GM19455 (cell line): ENCODE measurements around the gene KICS2.

Source experiments
- ATAC-seq: cut with Tn5 transposase; IDR thresholded peaks from one replicate; pipeline ENCODE4 v1.9.1; 2021; ENCODE audit not compliant: unreplicated experiment

The KICS2 gene

GRCh38 chr12:64222009-64222765, at the start of gene KICS2:
KICS2 (minus strand) TSS chr12:64222296; CDS start chr12:64222237, 59 bp downstream.
- peak; percentile 94 for ATAC-seq

- ATAC-seq, result no peak
These were observed 48.3 kb upstream of the KICS2 start for GRCh38 chr12:64270411-64270810.

GRCh38 chr12:64269161-64269560, 47.1 kb upstream of the KICS2 start:
- ATAC-seq, result no peak

GRCh38 chr12:64268409-64268808, 46.3 kb upstream of the KICS2 start:
- no peak for ATAC-seq

DNA sequence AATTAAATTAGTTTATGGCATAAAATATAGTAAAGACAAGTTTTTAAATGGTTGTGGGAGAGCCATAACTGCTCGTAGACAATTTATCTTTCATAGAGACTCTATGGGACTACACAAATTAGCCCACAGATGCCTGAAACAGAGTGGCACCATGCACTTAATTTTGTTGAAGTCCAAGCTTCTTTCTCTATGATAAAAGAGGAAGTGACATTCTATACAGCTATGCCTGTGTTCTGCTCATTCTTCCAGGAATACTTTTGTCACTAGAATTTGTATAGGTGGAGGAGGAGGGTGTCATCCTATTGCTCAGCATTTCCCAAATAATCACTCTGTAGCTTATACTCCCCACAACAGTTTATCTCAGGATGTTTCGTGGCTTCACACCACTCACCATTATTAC, 43.7 kb upstream of the KICS2 start:
- ATAC-seq, result no peak

DNA sequence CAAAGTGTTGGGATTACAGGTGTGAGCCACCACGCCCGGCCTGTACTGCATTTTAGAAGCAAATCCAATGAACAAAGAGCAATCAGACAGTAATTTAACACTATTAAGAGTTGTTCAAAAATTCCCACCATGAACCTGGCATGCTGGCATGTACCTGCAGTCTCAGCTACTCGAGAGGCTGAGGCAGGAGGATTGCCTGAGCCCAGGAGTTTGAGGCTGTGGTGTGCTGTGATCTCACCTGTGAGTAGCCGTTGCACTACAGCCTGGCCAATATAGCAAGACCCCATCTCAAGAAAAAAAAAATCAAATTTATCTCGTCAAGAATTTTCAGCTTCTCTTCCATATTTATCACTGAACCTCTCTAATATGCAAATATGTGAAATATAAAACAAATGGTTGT, 39.7 kb upstream of the KICS2 start:
- no peak for ATAC-seq

GRCh38 chr12:64258576-64258975, 36.5 kb upstream of the KICS2 start:
- ATAC-seq, result no peak

DNA sequence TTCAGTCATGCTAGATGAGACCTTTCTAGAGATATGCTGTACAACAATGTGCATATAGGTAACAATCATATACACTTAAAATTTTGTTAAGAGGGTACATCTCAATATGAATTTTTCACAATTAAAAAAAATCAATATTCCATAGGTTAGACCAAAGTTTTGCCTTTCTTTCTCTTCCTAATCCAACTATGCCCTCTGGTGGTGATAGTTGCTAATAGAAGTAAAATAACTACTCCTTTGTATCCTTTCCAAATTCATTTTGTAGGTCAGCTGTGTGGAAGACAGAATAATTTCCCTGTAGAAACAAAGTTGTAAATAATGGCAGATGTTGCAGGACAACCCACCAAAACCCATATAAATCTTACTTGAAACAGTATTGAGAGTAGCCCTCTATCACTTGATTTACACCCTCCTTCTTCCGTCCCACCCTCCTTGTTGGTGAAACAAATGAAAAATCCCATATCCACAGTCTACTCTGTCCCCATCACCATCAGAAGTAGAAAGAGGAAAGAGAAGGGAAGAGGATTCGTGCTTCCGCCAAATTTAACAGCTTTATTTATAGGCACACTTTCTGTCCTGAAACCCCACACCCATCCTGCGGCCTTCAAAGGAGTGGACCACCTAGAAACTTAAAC, 34.2 kb upstream of the KICS2 start:
- no peak for ATAC-seq

DNA sequence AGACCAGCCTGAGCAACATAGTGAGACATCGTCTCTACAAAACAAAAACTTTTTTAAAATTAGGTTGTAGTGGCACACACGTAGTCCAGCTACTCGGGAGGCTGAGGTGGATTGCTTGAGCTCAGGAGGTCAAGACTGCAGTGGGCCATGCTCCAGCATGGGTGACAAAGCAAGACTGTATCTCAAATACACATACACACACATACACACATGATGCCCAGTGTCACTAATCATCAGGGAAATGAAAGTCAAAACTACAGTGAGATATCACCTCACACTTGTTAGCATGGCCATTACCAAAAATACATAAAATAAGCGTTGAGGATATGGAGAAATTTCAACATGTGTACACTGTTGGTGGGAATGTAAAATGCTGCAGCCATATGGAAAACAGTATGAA, 33.2 kb upstream of the KICS2 start:
- no peak for ATAC-seq

- no peak for ATAC-seq
These were observed 31.3 kb upstream of the KICS2 start for GRCh38 chr12:64253356-64253755.

- no peak for ATAC-seq
These were observed 30.6 kb upstream of the KICS2 start for GRCh38 chr12:64252681-64253080.

- no peak for ATAC-seq
These were observed 21.7 kb upstream of the KICS2 start for GRCh38 chr12:64243809-64244208.

- ATAC-seq, result no peak
These were observed 18.7 kb upstream of the KICS2 start for GRCh38 chr12:64240781-64241180.

GRCh38 chr12:64237382-64237781, 15.3 kb upstream of the KICS2 start:
- ATAC-seq, result no peak

DNA sequence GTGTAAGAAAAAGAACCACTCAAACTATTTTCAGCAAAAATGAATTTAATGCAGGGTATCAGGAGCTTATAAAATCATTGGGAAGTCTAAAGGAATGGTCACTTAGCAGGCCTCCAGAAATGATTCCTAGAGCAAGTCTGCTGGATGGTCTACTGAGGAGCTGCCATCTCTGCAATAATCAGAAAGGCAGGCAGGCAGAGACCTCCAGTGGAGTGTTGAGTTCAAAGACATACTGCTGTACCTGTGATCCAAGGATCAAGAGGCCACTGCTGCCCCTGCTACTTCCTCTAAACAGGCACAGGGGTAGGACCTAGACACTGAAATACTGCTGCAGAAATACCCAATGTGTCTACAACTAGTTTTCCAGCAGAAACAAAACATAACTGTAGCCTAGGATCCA, 14.5 kb upstream of the KICS2 start:
- ATAC-seq, result no peak

- ATAC-seq, result no peak
These were observed 10.1 kb upstream of the KICS2 start for GRCh38 chr12:64232196-64232595.

DNA sequence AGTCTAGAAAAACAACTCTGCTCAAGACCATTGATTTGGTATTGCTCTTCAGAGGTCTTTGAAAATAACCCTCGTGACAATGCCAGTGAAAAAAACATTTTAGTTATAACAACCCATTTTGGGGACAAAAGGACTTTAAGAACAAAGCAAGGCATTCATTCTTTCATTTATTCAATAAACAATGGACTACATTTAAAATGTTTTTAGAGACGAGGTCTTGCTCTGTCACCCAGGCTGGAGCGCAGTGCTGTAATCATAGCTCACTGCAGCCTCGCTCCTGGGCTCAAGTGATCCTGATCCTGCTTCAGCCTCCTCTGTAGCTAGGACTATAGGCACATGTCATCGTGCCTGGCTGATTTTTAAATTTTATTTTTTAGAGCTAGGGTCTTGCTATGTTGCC, 7.7 kb upstream of the KICS2 start:
- no peak for ATAC-seq

GRCh38 chr12:64229240-64229639, 7.1 kb upstream of the KICS2 start:
- no peak for ATAC-seq

DNA sequence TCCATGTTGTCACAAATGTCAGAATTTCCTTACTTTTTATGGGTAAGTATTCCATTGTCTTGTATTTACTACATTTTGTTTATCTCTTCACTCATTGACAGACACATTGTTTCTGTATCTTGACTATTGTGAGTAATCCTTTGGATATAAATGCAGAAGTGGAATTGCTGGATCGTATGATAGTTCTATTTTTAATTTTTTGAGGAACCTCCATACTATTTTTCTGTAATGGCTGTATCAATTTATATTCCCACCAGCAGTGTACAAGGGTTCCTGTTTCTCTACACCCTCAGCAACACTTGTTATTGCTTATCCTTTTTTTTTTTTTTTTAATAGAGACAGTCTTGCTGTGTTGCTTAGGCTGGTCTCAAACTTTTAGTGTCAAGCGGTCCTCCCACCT, 3.5 kb upstream of the KICS2 start:
- ATAC-seq, result no peak

DNA sequence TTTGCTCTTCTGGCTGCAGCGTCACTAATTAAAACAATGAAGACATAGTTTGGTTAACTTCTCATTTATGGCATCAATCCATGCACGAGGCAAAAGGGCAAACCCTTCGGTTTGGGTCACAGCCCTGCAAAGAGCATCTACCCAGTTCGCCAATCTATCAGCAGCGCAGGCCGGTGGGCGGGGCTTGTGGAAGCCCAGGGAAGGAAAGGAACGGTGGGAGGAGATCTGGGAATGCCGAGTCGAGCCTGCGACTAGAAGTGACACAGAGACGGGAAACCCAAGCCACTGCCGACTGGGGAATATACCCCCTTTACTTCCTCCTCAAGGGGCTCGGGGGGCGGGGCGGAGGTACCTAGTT, 466 bp downstream of the KICS2 start:
- ATAC-seq, result peak; percentile 21

- no peak for ATAC-seq
These were observed 2.0 kb downstream of the KICS2 start for GRCh38 chr12:64220046-64220445.

DNA sequence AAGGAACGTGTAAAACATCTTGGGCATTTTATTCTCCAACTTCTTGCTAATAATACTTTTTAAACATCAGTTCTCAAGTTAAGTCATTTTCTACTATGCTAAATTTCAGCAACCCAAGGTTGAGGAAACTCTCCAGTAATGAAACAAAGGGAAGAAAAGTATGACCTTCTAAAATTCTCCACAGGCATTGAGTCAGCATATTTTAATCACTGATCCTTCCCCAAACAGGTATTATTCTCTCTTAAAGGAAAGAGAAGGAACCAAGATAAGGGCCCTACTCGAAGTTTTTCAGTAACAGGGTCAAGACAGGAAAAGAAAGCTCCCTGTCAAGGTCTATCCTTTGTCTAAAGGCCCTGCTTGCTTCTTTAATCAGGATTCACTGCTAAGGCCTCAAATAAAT, 3.0 kb downstream of the KICS2 start:
- no peak for ATAC-seq

- no peak for ATAC-seq
These were observed 3.5 kb downstream of the KICS2 start for GRCh38 chr12:64218597-64218996.
